ENCODE data around the gene REXO1. TPM values are rescaled to one million over a fixed set of nuclear protein-coding genes. Genes with fewer than 3 reads are reported as not detected.

REXO1 gene
- total and polyA plus RNA-seq, 2 of the 13 experiments (the other 11 are each of a cell fraction or from before 2014, with no cell fraction given) = 5.0 to 11.2 TPM

- no peak for TF ChIP-seq ZBTB46 (CRISPR knock-in tag; IDR thresholded peaks at IDR 0.05; ENCODE audit: borderline replicate concordance)
- no peak for TF ChIP-seq ARID3A (IDR thresholded peaks at IDR 0.05; ENCODE audit: low read depth, low read length)
- TF ChIP-seq ZNF687 (CRISPR knock-in tag; IDR thresholded peaks at IDR 0.05) = peak; percentile 81
- peak; percentile 54; the same call in 1 of the 2 replicates for TF ChIP-seq ZNF142 (CRISPR knock-in tag; IDR thresholded peaks at IDR 0.05)
- TF ChIP-seq HDAC6 (IDR thresholded peaks at IDR 0.05; ENCODE audit: low read depth, low read length) = no peak
- TF ChIP-seq TCF7L2 (IDR thresholded peaks at IDR 0.05; ENCODE audit: low read depth, low read length) = no peak
- no peak for TF ChIP-seq ZBTB34 (CRISPR knock-in tag; IDR thresholded peaks at IDR 0.05)
- 0 out of 2 replicates have a peak, but pooled peaks have one; percentile 54 for TF ChIP-seq TGIF2 (CRISPR knock-in tag; IDR thresholded peaks at IDR 0.05)
- no peak for TF ChIP-seq JUN (CRISPR knock-in tag; IDR thresholded peaks at IDR 0.05)
- TF ChIP-seq ZNF580 (CRISPR knock-in tag; IDR thresholded peaks at IDR 0.05; ENCODE audit: borderline replicate concordance, low read depth) = peak; percentile 66; the same call in 1 of the 2 replicates
- TF ChIP-seq MEIS2 (CRISPR knock-in tag; IDR thresholded peaks at IDR 0.05) = peak; percentile 67; the same call in 1 of the 2 replicates
These were observed 35.7 kb downstream of the REXO1 start (continued) for GRCh38 chr19:1812426-1813191.

All from HepG2 (cell line).